Thyroid gland (tissue), 4 donors: Measurements from ENCODE around the gene PCDHB10.

Experiments used
- CTCF ChIP-seq, 6 experiments: fragments of 200-600 bp in 3 of 6; fragments of 450-650 bp in 3 of 6; sonication (generic) in 3 of 6; IDR thresholded peaks; one replicate each; pipeline ENCODE4 v1.5.1; 2016 to 2019; ENCODE audit warnings: antibody characterized with exemption in 6 of 6, mild to moderate bottlenecking in 2 of 6, inconsistent platforms in 1 of 6, moderate library complexity in 1 of 6
- POLR2A ChIP-seq, 2 donors: fragments of 450-650 bp; IDR thresholded peaks; one replicate each; pipeline ENCODE4 v1.6.1; 2017; ENCODE audit warnings: antibody characterized with exemption in 2 of 2, mild to moderate bottlenecking in 2 of 2, moderate library complexity in 1 of 2

- TF ChIP-seq CTCF (IDR thresholded peaks at IDR 0.05), result no peak
- TF ChIP-seq POLR2A (IDR thresholded peaks at IDR 0.05), result no peak
Measured at GRCh38 chr5:141223112-141223783, 31.1 kb downstream of the PCDHB10 start, which contains the start of gene PCDHB14.
